GM23338 (cell line): ENCODE measurements around the gene MPP3. TPM values are rescaled to one million over a fixed set of nuclear protein-coding genes. Genes with fewer than 3 reads are reported as not detected.
A peak's percentile ranks its signal among the peaks of the same experiment; 100 is the strongest.

Experiments used
- ATAC-seq: fragments of 200-7000 bp; cut with Tn5 transposase; 3 replicates; pipeline ENCODE4 v1.9.1; 2020
- DNase-seq: peaks from one replicate; pipeline ENCODE4 v3.0.0-alpha.2; 2015; ENCODE audit warnings: low spot score
- H2AFZ ChIP-seq: fragments of 200-600 bp; sonication (generic); 2 replicates; pipeline ENCODE4 v1.8.0; 2016; ENCODE audit warnings: antibody characterized with exemption, mild to moderate bottlenecking, moderate library complexity
- H3F3A ChIP-seq: fragments of 200-600 bp; sonication (generic); replicated peaks from 2 replicates; pipeline ENCODE4 v1.8.0; 2017; ENCODE audit warnings: antibody characterized with exemption, mixed run types, low read depth
- H3K27ac ChIP-seq: fragments of 200-600 bp; sonication (generic); 2 replicates; pipeline ENCODE4 v1.6.1; 2016; ENCODE audit warnings: low read depth
- H3K27me3 ChIP-seq: fragments of 200-600 bp; sonication (generic); 2 replicates; pipeline ENCODE4 v1.8.0; 2016; ENCODE audit warnings: mild to moderate bottlenecking, mixed run types, moderate library complexity; ENCODE audit not compliant: insufficient read depth
- H3K36me3 ChIP-seq: fragments of 200-600 bp; sonication (generic); 2 replicates; pipeline ENCODE4 v1.8.0; 2016; ENCODE audit warnings: mild to moderate bottlenecking; ENCODE audit not compliant: insufficient read depth
- H3K4me1 ChIP-seq: fragments of 200-600 bp; sonication (generic); 2 replicates; pipeline ENCODE4 v1.8.0; 2016; ENCODE audit warnings: mild to moderate bottlenecking, moderate library complexity; ENCODE audit not compliant: insufficient read depth
- H3K4me2 ChIP-seq: fragments of 200-600 bp; sonication (generic); 2 replicates; pipeline ENCODE4 v1.7.1; 2017; ENCODE audit warnings: mixed run types
- H3K4me3 ChIP-seq: fragments of 200-600 bp; sonication (generic); 2 replicates; pipeline ENCODE4 v1.6.1; 2016; ENCODE audit warnings: mixed run types
- H3K79me2 ChIP-seq: fragments of 200-600 bp; sonication (generic); replicated peaks from 2 replicates; pipeline ENCODE4 v1.8.0; 2017; ENCODE audit warnings: mild to moderate bottlenecking; ENCODE audit not compliant: insufficient read depth
- H3K9me2 ChIP-seq: fragments of 200-600 bp; sonication (generic); 2 replicates; pipeline ENCODE4 v1.8.0; 2017; ENCODE audit not compliant: insufficient read depth
- H4K20me1 ChIP-seq: fragments of 200-600 bp; sonication (generic); replicated peaks from 2 replicates; pipeline ENCODE4 v1.8.0; 2017; ENCODE audit warnings: mild to moderate bottlenecking; ENCODE audit not compliant: insufficient read depth
- H3K27ac Mint-ChIP-seq: 2 replicates; pipeline ENCODE4 v1.8.0; 2020; ENCODE audit warnings: inconsistent platforms, mild to moderate bottlenecking, moderate library complexity, mixed read lengths
- H3K27me3 Mint-ChIP-seq: 3 replicates; pipeline ENCODE4 v1.8.0; 2022; ENCODE audit warnings: low read depth, mild to moderate bottlenecking, moderate library complexity, mixed read lengths, inconsistent platforms; ENCODE audit not compliant: insufficient read depth, poor library complexity
- H3K36me3 Mint-ChIP-seq: 3 replicates; pipeline ENCODE4 v1.8.0; 2021; ENCODE audit warnings: low read depth, mild to moderate bottlenecking, inconsistent platforms, moderate library complexity, mixed read lengths
- H3K4me1 Mint-ChIP-seq: 3 replicates; pipeline ENCODE4 v1.8.0; 2020; ENCODE audit warnings: mild to moderate bottlenecking, inconsistent platforms, mixed read lengths
- H3K4me3 Mint-ChIP-seq: 3 replicates; pipeline ENCODE4 v1.8.0; 2021; ENCODE audit warnings: moderate library complexity, mild to moderate bottlenecking, inconsistent platforms, mixed read lengths
- H3K9me3 Mint-ChIP-seq: 3 replicates; pipeline ENCODE4 v1.8.0; 2020; ENCODE audit warnings: moderate library complexity, mild to moderate bottlenecking, inconsistent platforms, mixed read lengths
- CREB1 ChIP-seq: fragments of 250-450 bp; sonication (Bioruptor Pico); IDR thresholded peaks from 2 replicates; pipeline ENCODE4 v1.5.0; 2020; ENCODE audit warnings: low read depth, mild to moderate bottlenecking, moderate library complexity
- EZH2 ChIP-seq: fragments of 200-600 bp; sonication (generic); IDR thresholded peaks from one replicate; pipeline ENCODE4 v1.8.0; 2017; ENCODE audit warnings: antibody characterized with exemption, mild to moderate bottlenecking, low read depth; ENCODE audit not compliant: unreplicated experiment
- NANOG ChIP-seq: IDR thresholded peaks from 2 replicates; pipeline ENCODE4 v1.6.1; 2016; ENCODE audit warnings: antibody characterized with exemption, borderline replicate concordance
- POLR2AphosphoS5 ChIP-seq: IDR thresholded peaks from 2 replicates; pipeline ENCODE4 v1.6.1; 2016; ENCODE audit warnings: antibody characterized with exemption, low read depth
- ZNF114 ChIP-seq: fragments of 250-450 bp; sonication (Bioruptor Pico); IDR thresholded peaks from 2 replicates; pipeline ENCODE4 v1.5.0; 2020; ENCODE audit warnings: mild to moderate bottlenecking, moderate library complexity
- polyA plus RNA-seq: library from polyadenylated mRNA; unstranded; fragments of >200 nt; fragmentation: Nextera tagmentation; extraction: Ambion mirVana; gene quantifications from 2 replicates; pipeline ENCODE4 v1.2.1, GENCODE V29; 2016
- total RNA-seq: library from RNA; depleted of rRNA; stranded (reverse); fragments of >200 nt; shearing (Covaris generic); gene quantifications from 2 replicates; pipeline ENCODE4 v1.2.3, GENCODE V29; 2014
- TF ChIP-seq, protein P1 (sequence below): fragments of 250-450 bp; sonication (Bioruptor Pico); IDR thresholded peaks from 2 replicates; pipeline ENCODE4 v1.5.0; 2020; ENCODE audit warnings: mild to moderate bottlenecking, moderate library complexity
- TF ChIP-seq, protein P2 (sequence below): IDR thresholded peaks from one replicate; pipeline ENCODE4 v1.6.1; 2018; ENCODE audit warnings: antibody characterized with exemption; ENCODE audit not compliant: unreplicated experiment

MPP3 gene
- total and polyA plus RNA-seq, 2 experiments from 2014 or later = 6.6 to 7.4 TPM

DNA sequence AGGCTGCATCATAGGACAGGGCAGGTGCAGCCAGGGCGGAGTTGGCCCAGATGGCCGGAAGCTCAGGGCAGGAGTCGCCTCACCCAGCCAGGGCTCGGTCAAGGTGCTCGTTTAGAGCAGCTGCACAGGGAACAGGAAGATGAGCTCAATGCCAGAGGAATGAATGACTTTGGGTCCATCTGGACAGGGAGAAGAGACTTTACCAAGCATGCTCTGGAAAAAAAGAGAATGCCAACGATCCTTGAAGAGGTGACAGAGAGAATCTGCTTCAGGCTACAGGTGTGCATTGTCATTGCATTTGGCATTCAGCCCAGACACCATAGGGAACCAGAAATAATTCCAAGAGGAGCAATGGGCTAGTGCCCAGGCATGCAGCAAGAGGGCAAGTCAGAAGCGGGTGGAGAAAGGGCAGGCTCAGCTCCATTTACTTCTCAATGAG is 6.7 kb upstream of the MPP3 start (continued):
- TF ChIP-seq, protein P1, sequence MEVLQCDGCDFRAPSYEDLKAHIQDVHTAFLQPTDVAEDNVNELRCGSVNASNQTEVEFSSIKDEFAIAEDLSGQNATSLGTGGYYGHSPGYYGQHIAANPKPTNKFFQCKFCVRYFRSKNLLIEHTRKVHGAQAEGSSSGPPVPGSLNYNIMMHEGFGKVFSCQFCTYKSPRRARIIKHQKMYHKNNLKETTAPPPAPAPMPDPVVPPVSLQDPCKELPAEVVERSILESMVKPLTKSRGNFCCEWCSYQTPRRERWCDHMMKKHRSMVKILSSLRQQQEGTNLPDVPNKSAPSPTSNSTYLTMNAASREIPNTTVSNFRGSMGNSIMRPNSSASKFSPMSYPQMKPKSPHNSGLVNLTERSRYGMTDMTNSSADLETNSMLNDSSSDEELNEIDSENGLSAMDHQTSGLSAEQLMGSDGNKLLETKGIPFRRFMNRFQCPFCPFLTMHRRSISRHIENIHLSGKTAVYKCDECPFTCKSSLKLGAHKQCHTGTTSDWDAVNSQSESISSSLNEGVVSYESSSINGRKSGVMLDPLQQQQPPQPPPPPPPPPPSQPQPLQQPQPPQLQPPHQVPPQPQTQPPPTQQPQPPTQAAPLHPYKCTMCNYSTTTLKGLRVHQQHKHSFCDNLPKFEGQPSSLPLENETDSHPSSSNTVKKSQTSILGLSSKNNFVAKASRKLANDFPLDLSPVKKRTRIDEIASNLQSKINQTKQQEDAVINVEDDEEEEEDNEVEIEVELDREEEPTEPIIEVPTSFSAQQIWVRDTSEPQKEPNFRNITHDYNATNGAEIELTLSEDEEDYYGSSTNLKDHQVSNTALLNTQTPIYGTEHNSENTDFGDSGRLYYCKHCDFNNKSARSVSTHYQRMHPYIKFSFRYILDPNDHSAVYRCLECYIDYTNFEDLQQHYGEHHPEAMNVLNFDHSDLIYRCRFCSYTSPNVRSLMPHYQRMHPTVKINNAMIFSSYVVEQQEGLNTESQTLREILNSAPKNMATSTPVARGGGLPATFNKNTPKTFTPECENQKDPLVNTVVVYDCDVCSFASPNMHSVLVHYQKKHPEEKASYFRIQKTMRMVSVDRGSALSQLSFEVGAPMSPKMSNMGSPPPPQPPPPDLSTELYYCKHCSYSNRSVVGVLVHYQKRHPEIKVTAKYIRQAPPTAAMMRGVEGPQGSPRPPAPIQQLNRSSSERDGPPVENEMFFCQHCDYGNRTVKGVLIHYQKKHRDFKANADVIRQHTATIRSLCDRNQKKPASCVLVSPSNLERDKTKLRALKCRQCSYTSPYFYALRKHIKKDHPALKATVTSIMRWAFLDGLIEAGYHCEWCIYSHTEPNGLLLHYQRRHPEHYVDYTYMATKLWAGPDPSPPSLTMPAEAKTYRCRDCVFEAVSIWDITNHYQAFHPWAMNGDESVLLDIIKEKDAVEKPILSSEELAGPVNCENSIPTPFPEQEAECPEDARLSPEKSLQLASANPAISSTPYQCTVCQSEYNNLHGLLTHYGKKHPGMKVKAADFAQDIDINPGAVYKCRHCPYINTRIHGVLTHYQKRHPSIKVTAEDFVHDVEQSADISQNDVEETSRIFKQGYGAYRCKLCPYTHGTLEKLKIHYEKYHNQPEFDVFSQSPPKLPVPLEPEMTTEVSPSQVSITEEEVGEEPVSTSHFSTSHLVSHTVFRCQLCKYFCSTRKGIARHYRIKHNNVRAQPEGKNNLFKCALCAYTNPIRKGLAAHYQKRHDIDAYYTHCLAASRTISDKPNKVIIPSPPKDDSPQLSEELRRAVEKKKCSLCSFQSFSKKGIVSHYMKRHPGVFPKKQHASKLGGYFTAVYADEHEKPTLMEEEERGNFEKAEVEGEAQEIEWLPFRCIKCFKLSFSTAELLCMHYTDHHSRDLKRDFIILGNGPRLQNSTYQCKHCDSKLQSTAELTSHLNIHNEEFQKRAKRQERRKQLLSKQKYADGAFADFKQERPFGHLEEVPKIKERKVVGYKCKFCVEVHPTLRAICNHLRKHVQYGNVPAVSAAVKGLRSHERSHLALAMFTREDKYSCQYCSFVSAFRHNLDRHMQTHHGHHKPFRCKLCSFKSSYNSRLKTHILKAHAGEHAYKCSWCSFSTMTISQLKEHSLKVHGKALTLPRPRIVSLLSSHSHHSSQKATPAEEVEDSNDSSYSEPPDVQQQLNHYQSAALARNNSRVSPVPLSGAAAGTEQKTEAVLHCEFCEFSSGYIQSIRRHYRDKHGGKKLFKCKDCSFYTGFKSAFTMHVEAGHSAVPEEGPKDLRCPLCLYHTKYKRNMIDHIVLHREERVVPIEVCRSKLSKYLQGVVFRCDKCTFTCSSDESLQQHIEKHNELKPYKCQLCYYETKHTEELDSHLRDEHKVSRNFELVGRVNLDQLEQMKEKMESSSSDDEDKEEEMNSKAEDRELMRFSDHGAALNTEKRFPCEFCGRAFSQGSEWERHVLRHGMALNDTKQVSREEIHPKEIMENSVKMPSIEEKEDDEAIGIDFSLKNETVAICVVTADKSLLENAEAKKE (CRISPR knock-in tag) = no peak
- TF ChIP-seq POLR2AphosphoS5 (no peak), ZNF114 (CRISPR knock-in tag) (no peak), NANOG (no peak)

DNA sequence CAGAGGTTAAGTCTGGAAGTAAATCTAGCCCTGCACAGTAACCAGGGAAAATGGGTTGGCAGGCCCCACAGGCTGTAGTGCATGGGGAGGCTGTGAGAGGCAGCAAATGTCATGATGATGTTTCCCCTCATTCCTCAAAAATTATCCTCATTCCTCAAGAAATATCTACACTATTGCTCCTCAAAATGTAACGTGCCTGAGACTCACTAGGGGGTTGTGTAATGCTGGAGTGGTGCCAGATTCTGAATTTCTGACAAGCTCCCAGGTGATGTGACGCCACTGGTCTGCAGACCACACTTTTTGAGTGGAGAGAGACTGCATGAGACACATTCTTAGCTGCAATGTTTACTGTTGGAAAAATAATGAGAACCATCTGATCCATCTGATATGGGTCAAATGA is 1.2 kb upstream of the MPP3 start:
- peaks cover 8% of the 10 kb centered on the region for H3K36me3 Mint-ChIP-seq
- peaks cover 23% of the 10 kb centered on the region for H3K4me1 Mint-ChIP-seq
- H3K36me3 ChIP-seq = no peaks in the 10 kb centered on the region
- no peak overlapping the region for H3K27ac Mint-ChIP-seq
- peaks cover 13% of the 10 kb centered on the region; the same call in 2 of the 3 replicates for H3K9me3 Mint-ChIP-seq
- peak overlapping the region; percentile 88; the same call in 1 of the 2 replicates for H3K4me3 ChIP-seq
- peak overlapping the region; percentile 80 for H3K4me3 Mint-ChIP-seq
- no peak for ATAC-seq
- H3K27me3 ChIP-seq = peaks cover 24% of the 10 kb centered on the region
- H3K9me2 ChIP-seq = no peaks in the 10 kb centered on the region
- H3K27me3 Mint-ChIP-seq = peaks cover 34% of the 10 kb centered on the region
- H2AFZ ChIP-seq = no peak overlapping the region
- no peak overlapping the region for H3K27ac ChIP-seq
- H3K4me2 ChIP-seq = peak overlapping the region; percentile 93; the same call in 1 of the 2 replicates
- H3F3A ChIP-seq = 0 out of 2 replicates have a peak, but pooled peaks cover 4% of the 10 kb centered on the region
- peaks cover 6% of the 10 kb centered on the region for H3K4me1 ChIP-seq
- H4K20me1 ChIP-seq = no peaks in the 10 kb centered on the region
- no peaks in the 10 kb centered on the region for H3K79me2 ChIP-seq
- DNase-seq = no peak
- TF ChIP-seq EZH2 (no peak), CREB1 (CRISPR knock-in tag) (no peak), POLR2AphosphoS5 (no peak)
- TF ChIP-seq, protein P2, sequence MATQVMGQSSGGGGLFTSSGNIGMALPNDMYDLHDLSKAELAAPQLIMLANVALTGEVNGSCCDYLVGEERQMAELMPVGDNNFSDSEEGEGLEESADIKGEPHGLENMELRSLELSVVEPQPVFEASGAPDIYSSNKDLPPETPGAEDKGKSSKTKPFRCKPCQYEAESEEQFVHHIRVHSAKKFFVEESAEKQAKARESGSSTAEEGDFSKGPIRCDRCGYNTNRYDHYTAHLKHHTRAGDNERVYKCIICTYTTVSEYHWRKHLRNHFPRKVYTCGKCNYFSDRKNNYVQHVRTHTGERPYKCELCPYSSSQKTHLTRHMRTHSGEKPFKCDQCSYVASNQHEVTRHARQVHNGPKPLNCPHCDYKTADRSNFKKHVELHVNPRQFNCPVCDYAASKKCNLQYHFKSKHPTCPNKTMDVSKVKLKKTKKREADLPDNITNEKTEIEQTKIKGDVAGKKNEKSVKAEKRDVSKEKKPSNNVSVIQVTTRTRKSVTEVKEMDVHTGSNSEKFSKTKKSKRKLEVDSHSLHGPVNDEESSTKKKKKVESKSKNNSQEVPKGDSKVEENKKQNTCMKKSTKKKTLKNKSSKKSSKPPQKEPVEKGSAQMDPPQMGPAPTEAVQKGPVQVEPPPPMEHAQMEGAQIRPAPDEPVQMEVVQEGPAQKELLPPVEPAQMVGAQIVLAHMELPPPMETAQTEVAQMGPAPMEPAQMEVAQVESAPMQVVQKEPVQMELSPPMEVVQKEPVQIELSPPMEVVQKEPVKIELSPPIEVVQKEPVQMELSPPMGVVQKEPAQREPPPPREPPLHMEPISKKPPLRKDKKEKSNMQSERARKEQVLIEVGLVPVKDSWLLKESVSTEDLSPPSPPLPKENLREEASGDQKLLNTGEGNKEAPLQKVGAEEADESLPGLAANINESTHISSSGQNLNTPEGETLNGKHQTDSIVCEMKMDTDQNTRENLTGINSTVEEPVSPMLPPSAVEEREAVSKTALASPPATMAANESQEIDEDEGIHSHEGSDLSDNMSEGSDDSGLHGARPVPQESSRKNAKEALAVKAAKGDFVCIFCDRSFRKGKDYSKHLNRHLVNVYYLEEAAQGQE = no peak
